GM21526 (cell line): ENCODE results near the gene ARMC8.

Experiments used
- ATAC-seq: cut with Tn5 transposase; IDR thresholded peaks from one replicate; pipeline ENCODE4 v1.9.1; 2021; ENCODE audit warnings: moderate library complexity; ENCODE audit not compliant: unreplicated experiment, low FRiP score

ARMC8 gene

DNA sequence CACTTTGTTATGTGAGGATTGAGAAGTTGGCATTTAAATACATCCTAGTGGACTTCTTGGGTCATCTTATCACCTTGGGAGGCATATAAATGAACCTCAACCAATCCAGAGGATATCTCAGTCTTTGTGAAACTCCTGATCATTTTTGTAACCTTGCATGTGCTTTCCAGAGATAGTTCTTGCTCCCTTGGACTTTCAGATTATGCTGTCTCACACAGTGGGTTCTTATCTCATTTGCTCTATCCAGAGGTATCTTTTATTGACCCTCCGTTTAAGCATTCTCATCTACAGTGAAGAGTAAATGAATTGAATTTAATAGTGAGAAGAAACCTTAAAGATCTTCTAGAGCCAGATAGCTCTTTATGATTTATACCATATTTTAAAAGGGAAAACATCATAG is 10.4 kb downstream of the ARMC8 start:
- no peak for ATAC-seq

DNA sequence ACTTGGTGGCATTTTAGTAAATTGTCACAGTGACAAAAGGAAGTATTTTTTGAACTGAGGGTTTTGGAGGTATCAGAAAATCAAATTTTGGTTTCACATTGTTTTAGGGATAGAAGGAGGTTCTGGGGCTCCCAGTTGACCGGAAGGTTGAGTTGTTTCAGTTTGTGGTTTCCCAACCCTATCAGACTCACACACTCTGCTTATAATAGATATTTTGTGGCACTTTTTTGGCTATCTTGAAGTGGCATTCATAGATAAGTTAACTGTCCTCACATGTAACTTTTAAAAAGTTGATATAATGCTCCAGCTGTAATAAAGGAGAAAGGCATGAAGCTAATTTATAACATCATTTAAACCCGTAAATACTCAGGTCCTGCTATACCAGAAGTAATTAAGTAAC is 12.8 kb downstream of the ARMC8 start:
- no peak for ATAC-seq

DNA sequence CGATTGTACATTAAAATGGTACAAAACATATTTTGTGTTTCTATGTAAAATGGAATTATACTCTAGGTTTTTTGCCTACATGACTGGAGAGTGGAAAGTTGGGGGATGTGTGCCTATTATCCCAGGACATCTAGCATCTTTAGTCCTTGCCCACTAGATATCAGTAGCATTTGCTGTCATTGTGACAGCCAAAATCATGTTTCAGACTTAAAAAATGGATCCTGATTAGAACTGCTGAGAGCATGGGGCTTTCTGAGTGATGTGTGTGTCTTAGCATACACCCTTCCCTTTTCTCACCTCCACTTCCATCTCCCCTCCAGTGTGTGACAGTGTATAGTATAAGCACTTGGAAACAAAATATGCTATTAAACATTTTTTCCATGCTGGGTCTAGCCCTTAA is 13.3 kb downstream of the ARMC8 start:
- no peak for ATAC-seq

- ATAC-seq: no peak
Observed at GRCh38 chr3:138202945-138203701, 16.0 kb downstream of the ARMC8 start.

GRCh38 chr3:138203938-138204337 is 16.8 kb downstream of the ARMC8 start:
- ATAC-seq: no peak

- no peak for ATAC-seq
Observed at GRCh38 chr3:138205527-138205926, 18.4 kb downstream of the ARMC8 start.

DNA sequence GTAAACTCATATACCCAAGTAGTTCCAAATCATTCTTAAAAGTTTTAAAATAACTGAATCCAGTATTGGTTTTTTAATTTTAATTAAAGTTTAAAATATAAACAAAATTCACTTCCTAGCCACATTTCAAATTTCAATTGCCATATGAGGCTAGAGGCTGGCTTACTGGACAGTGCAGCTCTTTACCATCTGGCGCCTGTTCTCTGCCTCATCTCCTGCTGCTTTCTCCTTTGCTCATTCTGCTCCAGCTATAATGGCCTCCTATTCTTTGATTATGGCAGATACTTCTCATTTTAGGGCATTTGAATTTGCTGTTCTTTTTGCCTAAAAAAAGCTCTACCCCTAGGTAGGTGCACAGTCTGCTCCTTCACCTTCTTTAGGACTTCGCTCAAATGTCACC is 19.1 kb downstream of the ARMC8 start:
- no peak for ATAC-seq

- no peak for ATAC-seq
Observed at GRCh38 chr3:138210528-138210927, 23.4 kb downstream of the ARMC8 start.

- ATAC-seq: no peak
Observed at GRCh38 chr3:138213398-138214085, 26.4 kb downstream of the ARMC8 start.

GRCh38 chr3:138219255-138219654 is 32.2 kb downstream of the ARMC8 start:
- no peak for ATAC-seq

GRCh38 chr3:138220242-138220641 is 33.1 kb downstream of the ARMC8 start:
- ATAC-seq: no peak

DNA sequence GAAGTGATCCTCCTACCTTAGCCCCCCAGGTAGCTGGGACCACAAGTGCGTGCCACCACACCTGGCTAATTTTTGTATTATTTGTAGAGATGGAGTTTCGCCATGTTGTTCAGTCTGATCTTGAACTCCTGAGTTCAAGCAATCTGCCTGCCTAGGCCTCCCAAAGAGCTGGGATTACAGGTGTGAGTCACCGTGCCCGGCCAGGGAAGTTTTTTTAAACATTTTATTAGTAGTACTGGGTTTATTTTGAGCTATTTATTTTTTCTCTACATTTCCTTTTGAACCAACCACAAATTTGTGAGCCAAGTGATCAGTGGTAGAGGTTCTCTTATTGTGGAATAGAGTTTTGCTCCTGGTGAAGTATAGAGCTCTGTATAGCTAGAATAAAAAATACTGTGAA is 33.7 kb downstream of the ARMC8 start:
- no peak for ATAC-seq

- ATAC-seq: no peak
Observed at GRCh38 chr3:138222131-138222941, 35.2 kb downstream of the ARMC8 start.

DNA sequence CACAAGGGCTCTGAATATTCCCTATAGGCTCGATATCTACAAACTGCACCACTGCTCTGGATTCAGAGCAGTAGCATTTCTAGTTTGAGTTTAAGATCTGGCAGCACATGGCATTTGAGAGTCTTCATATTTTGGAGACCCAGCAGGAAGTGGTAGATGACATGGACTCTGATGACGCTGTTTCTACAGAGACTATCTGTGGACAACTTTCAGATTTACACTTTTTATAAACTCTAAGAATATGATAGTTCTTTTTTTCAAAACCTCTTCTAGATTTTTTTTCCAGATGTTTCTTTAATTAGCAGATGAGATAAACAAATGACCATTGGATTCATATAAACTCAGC is 35.8 kb downstream of the ARMC8 start:
- ATAC-seq: no peak

- ATAC-seq: no peak
Observed at GRCh38 chr3:138227650-138228049, 40.5 kb downstream of the ARMC8 start.

- no peak for ATAC-seq
Observed at GRCh38 chr3:138230525-138230924, 43.4 kb downstream of the ARMC8 start.

- no peak for ATAC-seq
Observed at GRCh38 chr3:138232705-138233364, 45.7 kb downstream of the ARMC8 start.

GRCh38 chr3:138234401-138235179 is 47.5 kb downstream of the ARMC8 start:
- no peak for ATAC-seq

DNA sequence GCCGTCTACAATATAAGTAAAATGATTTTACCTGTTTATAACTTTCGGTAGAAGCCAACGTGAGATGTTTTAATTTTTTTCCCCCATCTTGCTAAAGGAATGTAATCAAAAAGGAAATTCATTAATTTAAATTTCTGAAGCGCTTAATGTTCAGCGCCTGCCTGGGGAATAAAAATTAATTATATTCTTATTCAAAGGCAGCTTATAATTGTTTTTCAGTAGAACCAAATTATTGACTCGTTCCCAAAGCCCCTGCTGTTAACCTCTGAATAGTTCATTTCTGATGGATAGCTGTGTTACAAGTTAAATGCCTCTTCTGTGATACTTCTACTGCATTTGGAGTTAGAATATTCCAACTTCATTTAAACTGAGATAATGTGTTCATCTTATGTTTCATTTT is 51.6 kb downstream of the ARMC8 start:
- no peak for ATAC-seq

DNA sequence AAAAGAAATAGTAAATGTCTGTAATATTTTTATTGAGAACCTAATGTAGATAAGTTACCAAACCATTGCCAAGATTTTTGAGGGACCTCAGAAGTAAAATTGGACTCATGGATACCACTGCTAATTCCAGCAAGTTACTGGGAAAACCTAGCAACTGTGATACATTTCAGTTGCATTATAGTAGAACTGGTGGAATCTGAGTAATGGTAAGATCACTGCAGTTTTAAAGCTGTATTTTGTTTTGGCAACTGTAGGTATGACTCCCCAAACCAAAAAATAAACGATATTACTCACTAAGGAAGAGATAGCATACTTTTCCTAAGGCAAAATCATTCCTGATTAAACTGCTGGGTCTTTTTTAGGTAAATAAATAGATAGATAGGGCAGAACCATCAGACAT is 54.0 kb downstream of the ARMC8 start:
- ATAC-seq: no peak
